GM12801 (cell line): ENCODE data around the gene ARMH3.

Source experiments
- TF ChIP-seq, protein P1 (sequence below): IDR thresholded peaks from one replicate; pipeline ENCODE4 v1.5.1; 2011; ENCODE audit warnings: control low read depth; ENCODE audit not compliant: insufficient read length; ENCODE audit errors: extremely low read depth

ARMH3 gene

DNA sequence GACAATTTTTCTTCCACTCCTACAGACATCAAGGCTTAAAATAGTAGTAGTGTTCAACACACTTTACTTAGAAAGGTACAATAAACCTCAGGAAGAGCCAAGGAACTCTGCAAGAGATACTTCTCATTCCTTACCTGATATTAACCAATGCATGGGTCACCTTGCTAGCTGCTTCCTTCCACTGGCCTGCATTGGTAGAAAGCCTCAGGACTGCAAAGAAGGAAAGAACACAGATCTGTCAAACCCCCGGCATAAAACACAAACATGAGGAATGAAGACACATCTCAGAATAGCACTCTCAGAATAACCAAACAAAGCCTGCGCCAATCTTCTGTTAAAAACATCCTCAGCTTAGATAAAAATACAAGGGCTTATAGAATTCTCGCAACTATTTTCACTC, 116.2 kb downstream of the ARMH3 start:
- TF ChIP-seq, protein P1, sequence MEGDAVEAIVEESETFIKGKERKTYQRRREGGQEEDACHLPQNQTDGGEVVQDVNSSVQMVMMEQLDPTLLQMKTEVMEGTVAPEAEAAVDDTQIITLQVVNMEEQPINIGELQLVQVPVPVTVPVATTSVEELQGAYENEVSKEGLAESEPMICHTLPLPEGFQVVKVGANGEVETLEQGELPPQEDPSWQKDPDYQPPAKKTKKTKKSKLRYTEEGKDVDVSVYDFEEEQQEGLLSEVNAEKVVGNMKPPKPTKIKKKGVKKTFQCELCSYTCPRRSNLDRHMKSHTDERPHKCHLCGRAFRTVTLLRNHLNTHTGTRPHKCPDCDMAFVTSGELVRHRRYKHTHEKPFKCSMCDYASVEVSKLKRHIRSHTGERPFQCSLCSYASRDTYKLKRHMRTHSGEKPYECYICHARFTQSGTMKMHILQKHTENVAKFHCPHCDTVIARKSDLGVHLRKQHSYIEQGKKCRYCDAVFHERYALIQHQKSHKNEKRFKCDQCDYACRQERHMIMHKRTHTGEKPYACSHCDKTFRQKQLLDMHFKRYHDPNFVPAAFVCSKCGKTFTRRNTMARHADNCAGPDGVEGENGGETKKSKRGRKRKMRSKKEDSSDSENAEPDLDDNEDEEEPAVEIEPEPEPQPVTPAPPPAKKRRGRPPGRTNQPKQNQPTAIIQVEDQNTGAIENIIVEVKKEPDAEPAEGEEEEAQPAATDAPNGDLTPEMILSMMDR = no peak

DNA sequence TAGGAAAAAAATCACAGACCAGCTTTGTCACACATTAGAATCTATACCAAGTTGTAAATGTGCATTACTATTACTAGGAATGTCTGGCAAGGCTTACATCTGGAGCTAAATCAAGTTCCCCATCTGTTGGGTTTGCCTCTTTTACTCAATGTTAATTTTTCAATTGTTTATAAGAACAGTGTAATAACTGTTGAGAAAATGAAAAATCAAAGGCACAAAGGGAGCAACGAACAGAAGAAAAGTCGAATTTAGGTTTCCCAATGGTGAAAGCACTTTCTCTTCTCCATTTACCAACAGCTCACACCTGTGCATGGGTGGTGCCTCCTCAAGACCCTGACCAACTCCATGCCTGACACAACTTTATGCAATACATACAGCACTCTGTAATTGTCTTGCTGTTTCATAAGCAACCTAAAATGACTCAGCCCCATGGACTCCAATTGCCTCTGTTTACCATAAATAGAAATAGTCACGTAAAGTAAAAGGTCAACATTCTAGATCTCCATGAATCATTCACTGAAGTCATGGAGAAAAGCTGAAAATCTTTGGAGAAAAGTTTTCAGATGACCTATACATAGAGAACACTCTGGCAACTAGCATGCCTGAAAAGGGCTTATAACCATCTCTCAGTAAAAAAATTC, 116.8 kb downstream of the ARMH3 start:
- TF ChIP-seq, protein P1 = no peak

DNA sequence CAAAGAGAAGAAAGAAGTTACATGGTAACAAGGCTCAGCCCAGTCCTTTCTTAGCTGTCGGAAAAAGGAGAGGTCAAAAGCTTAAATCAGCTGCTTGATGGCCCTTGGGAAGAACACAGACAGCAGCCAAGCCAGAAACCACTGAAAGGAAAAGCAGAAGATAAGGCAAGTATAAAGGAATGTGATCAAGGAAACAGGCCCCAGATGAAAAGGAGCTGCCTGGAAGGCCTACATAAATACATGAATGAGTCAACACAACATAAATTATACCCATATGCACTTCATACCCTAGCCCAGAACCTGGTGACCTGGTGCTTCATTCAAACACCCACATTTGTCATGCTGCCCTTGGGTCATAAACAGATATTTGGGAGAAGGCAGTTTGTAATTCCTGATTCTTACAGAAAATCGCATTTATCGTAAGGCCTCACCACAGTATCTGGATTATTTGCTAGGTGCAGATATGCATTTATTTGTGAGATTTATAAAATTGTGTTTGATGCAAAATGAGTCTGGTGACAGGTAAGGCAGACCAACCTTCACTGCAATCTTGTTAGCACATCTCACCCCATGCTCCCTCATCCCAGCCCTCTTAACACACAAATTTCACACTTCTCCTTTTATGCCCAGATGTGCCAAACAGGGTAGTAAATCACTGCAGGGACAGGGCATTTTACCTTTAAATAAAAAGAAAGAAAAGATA, 117.5 kb downstream of the ARMH3 start:
- TF ChIP-seq, protein P1 = no peak

DNA sequence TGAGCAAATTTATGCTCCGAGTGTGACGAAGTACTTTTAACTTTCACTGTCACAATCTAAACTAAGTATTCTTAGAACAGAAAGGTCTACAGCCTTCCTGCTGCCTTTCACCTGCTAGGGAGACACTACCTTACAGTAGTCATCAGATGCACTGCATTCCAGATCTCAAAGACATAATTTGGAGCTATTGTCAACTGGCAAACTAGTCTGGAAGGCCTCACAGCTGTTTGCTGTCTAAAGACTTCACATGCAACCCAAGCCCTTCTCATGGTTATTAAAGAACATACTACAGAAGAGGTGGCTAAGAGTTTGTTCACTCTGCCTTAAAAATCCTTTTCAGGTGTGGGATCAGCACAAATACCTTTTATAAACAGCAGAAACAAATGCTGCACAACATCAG, 120.5 kb downstream of the ARMH3 start:
- TF ChIP-seq, protein P1 = no peak

DNA sequence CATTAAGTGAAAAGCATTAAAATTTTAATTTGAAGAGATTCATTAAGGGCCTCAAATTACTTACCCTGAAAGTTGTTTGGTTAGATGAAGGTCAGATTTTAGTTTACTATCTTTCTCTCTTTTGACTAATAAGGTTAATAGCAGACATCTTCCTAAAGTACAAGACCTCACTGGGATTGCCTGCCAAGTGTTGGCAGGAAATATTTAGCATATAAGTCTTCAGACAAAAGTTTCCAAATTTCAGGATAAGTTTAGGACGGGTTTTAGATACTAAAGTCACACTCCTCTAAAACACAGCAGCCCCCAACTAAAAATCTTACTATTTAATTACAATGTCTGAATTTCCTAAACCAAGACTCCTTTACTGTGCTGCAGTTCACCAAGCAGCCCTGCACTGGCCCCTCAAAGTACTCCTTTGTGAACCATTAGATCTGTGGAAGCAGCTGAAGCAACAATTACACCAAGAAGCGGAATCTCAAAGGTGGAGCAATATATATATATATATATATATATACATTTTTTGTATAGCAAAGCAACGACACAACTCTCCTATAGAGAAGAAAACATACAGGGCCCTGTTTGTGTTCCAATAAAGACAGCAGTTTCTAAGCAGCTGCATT, 121.2 kb downstream of the ARMH3 start:
- TF ChIP-seq, protein P1 = no peak

DNA sequence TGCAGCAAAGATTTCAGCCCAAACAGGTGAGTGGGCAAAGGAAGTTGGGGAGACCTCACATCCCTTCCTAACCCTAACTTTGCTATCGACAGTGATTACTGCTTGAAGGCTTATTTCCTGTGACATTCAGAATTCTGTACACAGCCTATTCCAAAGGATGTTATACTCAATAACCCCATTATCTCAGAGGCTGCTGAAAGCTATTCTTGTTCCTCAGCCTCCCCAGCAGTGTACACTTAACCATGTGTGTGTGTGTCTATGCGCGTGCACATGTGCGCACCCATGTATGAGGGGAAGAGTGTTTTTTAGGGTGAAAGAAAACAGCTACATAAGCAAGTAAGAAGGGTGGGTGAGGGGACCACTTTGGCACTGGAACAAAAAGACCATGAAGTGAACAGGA, 122.0 kb downstream of the ARMH3 start:
- TF ChIP-seq, protein P1 = no peak

DNA sequence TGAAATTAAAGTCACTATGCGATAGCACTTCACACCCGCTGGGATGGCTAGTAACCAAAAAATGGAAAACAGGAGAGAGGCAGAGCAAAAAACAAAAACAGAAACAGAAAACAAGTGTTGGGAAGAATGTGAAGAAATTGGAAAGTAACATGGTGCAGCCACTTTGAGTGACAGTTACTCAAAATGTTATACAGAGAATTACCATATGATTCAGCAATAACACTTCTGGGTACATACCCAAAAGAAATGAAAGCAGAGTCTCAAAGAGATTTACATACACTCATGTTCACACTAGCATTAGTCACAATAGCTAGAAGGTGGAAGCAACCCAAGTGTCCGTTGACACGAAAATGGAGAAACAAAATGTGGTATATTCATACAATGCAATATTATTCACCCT, 123.8 kb downstream of the ARMH3 start:
- TF ChIP-seq, protein P1 = no peak
